ENCODE measurements around the gene CROCC2. TPM values are rescaled to one million over a fixed set of nuclear protein-coding genes. Genes with fewer than 3 reads are reported as not detected.
"Not testable (repeated sequence)": the region's sequence is repeated elsewhere in the genome, so short reads cannot be mapped to it uniquely, and the experiment has no call there.

CROCC2 gene
- total RNA-seq, 1 donor from 2014 or later: not detected

DNA sequence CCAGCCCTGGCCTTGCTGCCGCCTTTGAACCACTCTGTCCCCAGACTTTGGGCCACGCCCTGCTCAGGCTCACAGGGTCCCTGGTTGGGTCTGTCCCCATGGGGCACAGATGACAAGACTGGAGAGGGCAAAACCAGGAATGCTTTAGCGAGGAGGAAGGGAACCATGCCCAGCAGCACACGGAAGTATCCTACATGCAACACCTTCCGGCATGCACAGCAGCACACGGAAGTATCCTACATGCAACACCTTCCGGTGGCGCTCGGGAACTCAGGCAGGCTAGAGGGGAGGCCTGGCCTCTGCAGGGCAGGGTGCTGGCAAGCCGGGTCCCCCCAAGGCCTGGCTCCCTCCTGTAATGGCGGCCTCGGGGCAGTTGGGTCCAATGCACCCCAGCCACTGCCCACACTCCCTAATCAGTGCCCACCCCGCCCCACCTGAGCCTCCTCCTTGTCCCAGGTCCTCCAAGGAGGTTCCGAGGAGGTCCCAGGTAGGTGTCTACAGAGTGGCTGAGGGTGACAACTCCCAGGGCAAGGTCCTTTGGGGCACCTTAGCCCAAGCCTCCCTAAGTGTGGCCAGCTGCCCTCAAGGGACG lies 58.7 kb downstream of the CROCC2 start:
- DNase-seq (ENCODE audit: extremely low read depth, low read depth, low spot score): no peak

DNA sequence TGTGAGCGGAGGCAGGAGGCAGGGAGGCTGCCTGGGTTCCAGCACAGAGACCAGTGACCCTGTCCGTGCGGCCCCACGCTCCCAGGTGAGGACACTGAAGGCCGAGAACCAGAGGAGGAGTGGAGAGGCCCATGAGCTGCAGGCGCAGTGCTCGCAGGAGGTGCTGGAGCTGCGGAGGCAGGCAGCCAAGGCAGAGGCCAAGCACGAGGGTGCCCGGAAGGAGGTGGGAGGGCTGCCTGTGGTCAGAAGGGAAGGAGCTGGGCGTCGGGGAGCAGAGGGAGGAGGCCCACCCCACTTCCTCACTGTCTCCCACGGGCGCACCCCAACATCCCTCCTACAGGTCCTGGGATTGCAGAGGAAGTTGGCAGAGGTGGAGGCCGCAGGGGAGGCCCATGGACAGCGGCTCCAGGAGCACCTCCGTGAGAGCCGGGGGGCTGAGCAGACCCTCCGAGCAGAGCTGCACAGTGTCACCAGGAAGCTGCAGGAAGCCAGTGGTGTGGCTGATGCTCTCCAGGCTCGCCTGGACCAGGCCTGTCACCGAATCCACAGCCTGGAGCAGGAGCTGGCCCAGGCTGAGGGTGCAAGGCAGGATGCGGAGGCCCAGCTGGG lies 59.3 kb downstream of the CROCC2 start:
- no peak for DNase-seq (ENCODE audit: extremely low read depth, low read depth, low spot score)

DNA sequence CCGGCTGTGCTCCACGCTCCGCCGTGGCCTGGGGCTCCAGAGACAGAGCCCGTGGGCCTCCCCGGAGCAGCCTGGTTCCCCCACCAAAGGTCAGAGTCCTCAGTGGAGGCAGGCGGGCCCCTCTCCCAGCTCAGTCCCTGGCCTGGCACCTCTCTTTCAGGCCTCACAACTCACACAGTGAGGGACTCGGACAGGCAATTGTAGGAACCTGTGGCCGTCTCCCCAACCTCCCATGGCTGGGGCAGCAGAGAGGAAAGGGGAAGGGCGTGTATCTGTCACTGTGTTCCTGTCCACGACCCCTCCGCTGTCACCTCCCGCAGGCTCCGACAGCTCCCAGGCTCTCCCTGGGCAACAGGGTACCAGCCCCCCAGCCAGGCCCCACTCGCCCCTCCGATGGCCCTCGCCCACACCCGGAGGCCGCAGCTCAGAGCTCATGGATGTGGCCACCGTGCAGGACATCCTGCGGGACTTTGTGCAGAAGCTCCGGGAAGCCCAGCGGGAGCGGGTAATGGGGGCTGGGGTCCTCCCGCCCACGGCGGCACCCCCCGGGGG lies 59.8 kb downstream of the CROCC2 start:
- DNase-seq (ENCODE audit: extremely low read depth, low read depth, low spot score): no peak

DNA sequence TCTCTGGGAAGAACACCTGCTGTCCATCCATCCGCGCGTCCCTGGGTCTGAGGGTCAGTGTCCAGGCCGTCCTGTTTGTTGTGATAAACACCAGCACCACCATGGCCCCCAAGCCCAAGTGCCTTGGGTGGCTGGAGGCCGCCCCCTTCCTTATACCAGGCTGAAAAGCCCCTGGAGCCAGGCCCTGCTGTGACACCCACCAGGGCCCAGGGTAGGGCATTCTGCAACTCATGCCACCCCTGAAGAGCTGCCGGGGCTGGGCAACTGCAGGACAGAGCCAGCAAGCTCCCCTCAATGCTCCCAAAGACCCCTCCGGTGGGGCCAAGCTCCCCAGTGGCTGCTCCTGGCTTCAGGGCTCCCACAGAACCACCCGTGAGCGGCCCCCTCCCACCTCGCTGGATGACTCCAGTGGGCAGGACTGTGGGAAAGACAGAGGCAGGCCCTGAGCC lies 60.3 kb downstream of the CROCC2 start:
- DNase-seq (ENCODE audit: extremely low read depth, low read depth, low spot score): no peak

DNA sequence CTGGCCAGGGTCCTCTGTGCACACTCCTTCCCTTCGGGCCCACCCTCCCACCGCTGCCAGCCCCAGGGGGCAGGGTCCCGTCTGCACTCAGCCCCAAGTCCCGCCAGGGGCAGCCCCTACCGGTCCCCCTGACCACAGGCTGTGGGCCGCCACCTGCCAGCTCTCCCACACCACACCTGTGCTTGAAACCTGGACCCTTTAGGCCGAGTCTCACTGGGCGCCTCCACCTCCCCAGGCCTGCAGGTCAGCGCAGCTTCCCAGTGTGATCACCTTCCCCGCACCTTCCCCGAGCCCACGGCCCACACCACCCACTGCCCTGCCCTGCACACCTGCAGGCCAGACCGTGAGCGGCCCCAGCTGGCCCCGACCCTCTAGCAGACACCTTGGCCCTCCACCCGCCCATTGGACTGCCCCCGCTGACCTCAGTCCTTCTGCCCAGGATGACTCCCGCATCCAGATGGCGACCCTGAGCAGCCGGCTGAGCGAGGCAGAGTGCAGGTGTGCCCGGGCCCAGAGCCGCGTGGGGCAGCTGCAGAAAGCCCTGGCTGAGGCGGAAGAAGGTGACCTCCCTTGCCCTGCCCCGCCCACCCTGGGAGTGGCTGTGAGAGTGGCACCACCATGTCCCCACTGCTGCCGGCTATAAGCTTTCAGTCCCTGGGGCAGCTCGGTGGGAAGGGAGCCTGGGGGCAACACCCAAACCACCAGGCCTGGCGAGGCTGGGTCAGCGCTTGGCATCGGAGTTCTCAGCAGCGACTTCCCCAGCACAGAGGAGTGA lies 61.0 kb downstream of the CROCC2 start:
- DNase-seq (ENCODE audit: extremely low read depth, low read depth, low spot score): no peak

DNA sequence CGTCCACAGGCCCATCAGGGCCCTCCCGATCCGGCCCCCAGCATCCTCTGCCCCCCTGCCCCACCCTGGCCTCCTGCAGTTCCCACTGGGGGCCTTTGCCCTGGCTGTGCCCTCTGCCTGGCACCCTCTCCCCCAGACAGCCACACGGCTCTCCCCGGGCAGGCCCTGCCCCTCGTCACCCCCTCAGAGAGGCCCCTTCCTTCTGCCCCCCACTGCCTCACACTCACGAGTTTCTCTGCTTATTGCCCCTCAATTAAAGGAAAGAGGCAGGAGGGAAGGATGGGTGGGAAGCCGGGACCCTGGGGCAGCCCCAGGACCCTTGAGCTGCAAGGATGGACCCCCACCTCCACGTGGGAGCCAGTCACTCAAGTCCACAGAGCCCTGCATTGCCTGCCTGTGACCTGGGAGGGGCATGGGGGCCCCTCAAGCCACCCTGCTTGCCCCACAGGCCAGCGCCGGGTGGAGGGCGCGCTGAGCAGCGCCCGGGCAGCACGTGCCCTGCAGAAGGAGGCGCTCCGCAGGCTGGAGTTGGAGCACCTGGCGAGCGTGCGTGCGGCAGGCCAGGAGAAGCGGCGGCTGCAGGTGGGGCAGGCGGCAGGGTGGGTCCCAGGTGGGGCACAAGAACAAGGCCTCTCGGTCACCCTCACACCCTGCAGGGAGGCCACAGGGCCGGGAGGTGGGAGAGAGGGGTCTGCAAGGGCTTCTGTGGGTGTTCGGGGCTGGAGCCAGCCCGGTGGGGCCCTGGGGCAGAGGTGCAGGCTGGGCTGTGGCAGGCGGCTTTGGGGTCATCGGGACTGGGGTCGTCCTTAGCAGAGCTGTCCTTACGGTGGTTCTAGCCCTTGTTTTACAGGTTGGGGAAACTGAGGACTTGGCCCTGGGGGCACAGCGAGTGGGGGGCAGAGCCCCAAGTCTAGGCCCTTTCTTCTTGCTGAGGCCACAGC lies 61.8 kb downstream of the CROCC2 start:
- no peak for DNase-seq (ENCODE audit: extremely low read depth, low read depth, low spot score)

DNA sequence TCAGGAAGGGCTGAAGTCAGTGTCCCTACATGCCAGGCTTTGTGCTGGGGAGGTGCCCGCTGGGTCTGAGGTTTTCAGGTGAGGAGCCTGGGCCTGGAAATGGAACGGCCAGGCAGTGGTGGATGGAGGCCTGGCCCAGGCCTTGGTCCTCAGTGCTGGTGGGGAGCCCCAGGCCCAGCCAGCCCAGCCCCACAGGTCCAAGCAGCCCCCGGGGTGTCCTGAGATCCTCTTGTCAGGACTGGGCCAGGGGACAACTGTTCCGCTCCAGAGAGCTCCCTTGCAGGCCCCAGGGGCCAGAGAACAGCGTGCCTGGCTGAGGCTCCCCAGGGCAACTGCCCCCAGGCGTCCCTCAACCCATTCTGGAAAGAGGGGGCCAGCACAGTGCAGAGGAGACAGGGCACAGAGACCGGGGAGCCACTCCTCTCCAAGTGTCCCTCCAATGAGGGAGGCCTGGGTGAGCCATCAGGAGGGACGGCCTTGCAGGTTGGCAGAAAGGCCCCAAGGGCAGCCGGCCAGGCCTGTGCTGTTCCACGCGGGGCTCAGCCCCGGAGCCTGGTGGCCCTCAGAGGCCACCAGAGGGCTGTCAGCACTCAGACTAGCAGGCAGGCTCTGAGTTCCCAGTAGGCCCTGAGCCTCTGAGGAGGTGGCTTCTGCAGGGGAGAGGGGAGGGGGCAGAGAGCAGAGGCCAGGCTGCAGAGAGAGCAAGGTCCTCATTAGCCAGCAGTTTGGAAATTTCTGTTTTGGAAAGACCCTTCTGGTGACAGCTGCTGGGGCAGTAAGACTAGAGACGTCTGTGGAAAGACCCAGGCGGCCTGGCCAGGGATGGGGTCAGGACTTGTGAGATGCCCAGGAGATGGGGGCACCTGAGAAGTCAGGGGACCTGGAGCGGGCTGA lies 62.8 kb downstream of the CROCC2 start:
- DNase-seq (ENCODE audit: extremely low read depth, low read depth, low spot score): no peak

DNA sequence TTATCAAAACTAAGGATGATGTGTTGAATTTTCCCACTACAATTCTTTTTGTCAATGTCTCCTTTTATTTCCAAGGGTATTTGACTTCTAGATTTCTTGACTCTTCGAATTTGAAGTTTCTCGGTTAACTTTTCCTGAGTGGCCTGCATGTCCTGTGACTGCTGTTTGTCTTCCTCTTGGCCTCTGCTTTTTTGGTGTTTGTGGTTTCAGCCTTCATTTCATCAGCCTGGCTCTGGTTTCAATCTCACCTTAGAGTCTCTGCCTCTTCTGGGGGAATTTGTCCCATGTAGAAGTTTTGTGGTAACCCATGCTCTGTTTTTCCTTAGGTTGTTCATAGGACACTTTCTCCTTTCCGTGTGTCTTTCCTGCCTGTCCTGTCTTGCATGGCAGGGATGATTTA lies 64.0 kb downstream of the CROCC2 start:
- no peak for DNase-seq (ENCODE audit: extremely low read depth, low read depth, low spot score)

DNA sequence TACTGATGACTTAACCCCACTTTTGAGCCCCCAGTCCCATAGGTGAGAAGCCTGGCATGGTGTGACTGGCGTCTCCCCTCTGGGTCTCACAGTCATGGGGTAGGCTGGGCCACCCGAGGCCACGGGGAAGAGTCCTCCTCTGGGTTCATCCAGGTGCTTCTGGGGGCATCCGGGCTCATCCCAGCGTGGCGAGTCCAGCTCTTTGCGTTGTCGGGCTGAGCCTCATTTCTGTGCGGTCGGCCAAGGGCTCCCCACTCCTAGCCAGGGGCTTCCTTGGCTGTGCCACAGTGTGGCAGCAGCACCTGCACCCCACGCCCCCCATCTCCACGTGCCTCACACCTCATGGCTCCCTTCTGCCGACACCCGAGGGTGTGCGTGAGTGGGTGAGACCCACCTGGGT lies 64.7 kb downstream of the CROCC2 start:
- no peak for DNase-seq (ENCODE audit: extremely low read depth, low read depth, low spot score)

DNA sequence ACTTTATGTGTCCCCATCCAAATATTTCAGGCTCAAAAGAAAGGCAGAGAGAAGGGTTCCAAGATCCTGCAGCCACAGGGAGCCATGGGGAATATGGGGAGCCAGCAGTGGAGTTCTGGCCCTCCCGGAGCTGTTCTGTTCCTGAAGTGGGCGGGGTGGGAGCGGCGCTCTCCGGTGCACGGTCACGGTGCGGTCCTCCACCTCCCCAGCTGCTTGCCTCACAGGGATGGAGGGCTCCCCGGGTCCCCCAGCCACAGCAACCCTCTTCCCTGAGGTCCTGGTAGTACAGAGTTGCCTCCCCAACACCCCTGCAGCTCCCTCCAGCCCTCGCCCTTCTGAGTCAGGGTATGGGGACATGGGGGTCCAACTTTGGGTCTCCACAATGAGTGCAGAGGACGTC lies 66.1 kb downstream of the CROCC2 start:
- DNase-seq (ENCODE audit: extremely low read depth, low read depth, low spot score): no peak

DNA sequence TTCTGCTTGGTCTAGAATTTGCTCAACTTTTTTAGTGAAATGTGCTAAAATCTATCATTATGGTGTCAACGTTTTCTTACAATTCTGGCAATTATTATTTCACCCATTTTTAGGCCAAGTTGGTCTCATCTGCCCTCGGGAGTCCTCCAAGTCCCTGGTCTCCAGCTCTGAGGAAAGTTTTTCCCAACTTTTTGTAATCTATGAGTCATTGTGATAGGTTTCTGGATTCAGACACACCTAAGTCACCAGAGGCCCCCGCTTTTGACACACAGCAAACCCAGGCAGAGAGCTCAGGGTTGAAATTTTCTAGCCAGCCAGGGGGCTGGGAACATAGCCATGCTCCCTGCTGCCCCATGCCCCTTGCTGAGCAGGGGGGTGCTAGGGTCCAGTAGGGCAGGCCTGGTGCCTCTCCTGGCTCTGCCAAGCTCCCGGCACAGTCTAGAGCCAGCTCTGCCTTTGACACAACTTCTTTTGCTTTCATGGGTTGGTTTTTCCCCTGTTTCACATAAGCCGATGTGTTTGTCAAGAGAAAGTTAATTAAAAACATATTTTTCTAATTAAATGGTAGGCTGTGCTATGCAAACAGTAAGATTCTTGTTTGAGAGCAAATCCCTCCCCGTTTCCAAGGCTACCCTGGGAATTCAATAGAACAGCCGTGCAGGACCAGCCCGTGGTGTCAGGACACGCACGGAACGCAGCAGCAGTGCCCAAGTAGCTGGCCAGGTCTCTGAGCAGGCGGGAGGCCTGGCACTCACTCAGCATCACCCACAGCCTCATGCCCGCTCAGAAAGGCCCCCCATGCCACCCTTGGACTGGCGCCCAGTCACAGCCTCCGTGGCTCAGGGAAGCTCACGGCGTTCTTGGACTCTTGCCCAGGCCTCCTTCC lies 66.7 kb downstream of the CROCC2 start:
- no peak for DNase-seq (ENCODE audit: extremely low read depth, low read depth, low spot score)

DNA sequence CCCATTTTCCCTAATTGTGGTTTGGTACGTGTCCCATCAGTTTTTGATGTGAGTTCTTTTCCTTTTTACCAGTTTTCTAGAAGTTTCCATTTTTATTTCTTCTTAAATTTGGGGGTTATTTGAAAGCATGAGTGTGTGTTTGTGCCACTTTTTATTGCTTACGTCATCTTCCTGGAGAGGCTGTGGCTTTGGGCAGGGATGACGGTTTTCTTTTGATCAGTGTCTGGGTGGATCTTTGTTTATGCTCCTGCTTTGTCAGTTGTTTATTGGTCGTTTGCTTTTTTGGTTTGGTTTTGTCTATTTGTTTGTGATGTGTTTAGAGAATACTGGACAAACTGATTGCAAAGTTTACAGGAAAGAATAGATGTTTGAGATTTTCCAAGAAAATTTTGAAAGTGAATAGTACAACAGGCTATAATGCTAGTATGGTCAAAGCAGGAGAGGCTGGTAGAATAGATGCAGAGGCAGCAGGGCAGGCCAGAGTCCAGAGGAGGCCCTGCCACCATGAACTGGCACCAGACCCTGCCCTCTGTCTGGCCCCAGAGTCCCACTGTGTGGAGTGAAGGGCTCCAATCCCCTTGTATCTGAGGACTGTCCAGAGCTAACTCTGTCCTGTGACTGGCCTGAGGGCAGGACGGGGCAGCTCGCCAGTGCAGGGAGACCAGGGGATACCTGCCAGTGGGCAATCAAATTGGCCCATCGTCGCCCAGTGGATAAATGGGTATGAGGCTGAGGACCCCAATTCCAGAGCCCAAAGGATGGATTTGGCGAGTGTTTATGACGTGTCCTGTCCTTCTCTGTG lies 68.8 kb downstream of the CROCC2 start:
- DNase-seq (ENCODE audit: extremely low read depth, low read depth, low spot score): no peak

DNA sequence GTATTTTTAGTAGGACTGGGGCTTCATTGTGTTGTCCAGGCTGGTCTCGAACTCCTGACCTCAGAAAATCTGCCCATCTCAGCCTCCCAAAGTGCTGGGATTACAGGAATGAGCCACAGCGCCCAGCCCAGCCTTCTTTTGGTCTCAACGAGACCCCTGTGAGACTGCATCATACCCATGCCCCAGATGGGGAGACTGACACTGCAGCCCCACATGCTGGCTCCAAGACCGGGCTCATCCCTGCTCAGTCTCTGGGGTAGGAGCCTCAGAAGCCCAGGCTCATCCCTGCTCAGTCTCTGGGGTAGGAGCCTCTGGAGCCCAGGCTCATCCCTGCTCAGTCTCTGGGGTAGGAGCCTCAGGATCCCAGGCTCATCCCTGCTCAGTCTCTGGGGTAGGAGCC lies 69.8 kb downstream of the CROCC2 start:
- DNase-seq (ENCODE audit: extremely low read depth, low read depth, low spot score): not testable (repeated sequence)

DNA sequence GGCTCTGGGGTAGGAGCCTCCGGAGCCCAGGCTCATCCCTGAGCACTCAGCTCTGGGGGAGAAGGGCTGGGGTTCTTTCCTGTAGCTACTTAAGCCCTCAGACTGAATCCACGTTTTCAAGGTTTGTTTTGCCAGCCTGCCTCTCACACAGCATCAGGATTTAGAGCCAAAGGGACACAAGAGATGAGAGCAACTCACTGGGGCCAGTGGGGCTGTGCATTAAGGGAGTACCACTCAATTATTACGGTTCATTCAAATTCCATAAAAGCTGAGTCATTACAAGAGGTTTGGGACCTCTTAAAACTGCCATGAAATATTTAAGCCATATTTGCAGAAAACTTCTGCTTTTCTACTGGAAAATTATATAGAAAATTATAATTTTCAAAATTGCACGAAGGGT lies 75.1 kb downstream of the CROCC2 start:
- no peak for DNase-seq (ENCODE audit: extremely low read depth, low read depth, low spot score)

DNA sequence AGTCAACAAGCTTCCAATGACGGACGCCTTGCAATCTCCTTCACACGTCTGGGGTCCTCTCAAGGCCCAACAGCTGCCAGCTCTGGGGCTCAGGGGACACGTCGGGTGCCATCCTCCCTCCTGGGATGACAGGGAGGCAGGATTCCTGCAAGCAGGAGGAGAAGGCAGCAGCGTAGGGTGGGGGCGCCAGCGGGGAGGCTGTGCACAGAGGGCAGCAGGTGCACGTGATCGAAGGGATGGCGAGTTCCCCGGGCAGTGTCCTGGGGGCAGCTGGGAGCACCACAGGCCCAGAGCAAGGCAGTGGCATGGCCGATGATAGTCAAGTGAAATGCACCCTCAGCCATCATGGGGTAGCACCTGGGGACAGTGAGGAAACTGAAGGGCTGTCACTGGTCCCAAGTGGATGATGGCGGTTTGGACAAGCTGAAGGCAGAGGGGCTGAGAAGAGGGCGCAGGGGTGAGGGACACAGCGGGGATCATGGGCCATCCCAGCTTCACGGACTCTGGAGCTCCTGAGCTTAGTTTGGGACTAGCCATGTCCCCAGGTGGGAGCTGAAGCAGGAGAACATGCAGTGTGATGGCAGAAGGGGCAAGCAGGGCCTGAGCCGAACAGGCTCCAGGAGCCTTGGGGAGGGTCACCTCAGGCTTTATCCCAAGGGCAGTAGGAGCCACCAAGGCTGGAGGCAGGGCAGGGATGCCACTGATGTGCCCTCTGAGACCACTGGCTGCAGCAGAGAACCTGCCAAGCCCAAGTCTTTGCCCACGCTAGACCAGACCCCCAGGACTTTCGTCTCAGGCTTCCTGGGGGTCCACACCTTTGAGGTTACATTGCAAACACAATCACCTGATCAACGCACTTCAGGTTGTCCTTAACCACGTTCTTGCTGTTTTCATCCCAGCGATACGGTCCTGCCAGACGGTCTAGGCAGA lies 76.0 kb downstream of the CROCC2 start:
- DNase-seq (ENCODE audit: extremely low read depth, low read depth, low spot score): no peak

DNA sequence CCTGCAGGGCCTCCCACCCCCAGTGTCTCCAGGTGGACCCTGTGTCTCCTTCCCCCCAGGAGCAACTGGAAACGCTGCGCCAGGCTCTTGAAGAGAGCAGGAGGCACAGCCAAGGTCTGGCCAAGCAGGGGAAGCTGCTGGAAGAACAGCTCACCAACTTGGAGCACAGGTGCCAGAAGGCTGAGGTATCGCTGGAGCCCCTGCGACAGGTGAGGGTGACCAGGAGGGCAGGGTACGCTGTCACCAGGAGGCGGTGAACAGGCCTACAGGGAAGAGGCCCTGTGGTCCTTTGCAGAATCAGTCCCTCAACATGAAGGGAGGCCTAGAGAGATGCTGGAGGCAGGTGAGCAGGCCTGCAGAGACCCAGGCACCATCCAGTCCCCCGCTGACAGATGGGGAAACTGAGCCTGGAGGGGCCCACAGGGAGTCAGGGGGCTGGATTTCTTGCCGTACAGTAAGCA lies 76.7 kb downstream of the CROCC2 start:
- DNase-seq (ENCODE audit: extremely low read depth, low read depth, low spot score): no peak
